HG03108 (cell line): ENCODE results near the gene CDH5.

Experiments
- ATAC-seq: cut with Tn5 transposase; IDR thresholded peaks from one replicate; pipeline ENCODE4 v1.9.1; 2021; ENCODE audit warnings: moderate library complexity; ENCODE audit not compliant: unreplicated experiment

Gene CDH5

DNA sequence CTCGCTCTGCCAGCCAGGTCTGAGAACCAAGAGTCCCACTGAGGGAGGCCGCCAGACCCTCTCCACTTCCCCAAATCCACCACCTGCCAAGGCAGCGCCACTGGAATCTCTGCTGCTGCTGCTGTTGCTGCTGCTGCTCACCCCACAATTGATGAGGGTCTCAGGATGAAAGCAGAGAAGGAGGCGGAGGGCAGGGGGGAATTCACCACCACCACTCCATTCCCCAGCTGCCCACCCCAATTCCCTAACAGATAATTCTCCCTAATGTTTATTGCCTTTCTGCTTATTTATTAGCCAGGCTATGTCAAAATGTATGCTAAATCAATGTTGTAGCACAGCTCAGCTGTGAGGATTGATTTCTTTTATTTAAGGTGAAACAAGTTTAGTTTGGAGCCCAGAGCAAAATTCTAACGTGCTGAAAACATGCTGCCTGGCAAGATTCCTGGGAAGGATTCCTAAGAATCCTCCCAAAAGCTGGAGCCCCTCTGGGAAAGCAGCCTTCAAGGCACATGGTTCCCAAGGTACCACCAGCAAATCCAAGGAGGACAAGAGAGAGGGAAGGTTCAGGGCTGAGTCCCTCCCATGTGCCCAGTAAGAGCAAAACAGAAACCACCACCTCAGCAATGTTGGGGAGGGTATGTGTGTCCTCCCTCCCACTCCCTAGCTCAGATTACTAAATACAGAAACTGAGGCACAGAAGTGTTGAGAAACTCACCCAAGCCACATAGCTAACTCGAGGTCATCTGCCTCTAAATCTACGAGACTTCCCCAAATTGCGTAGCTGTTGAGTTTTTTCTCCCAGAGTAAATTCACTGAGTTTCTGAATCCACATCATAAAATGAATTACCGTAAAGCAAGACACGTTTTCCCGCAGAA lies 12.2 kb upstream of the CDH5 start:
- no peak for ATAC-seq

DNA sequence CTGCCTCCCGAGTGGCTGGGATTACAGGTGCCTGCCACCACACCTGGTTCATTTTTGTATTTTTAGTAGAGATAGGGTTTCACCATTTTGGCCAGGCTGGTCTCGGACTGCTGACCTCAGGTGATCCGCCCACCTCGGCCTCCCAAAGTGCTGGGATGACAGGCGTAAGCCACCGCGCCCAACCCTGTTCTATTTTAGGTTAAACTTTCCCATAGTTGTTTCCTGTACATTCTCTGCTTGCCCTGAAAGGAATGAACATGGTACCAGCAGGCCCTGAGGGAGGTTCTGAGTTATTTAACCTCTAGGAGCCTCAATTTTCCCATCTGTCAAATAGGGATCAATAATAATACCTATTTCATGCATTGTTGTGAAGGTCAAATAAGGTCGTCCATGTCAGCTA lies 11.0 kb upstream of the CDH5 start:
- no peak for ATAC-seq

DNA sequence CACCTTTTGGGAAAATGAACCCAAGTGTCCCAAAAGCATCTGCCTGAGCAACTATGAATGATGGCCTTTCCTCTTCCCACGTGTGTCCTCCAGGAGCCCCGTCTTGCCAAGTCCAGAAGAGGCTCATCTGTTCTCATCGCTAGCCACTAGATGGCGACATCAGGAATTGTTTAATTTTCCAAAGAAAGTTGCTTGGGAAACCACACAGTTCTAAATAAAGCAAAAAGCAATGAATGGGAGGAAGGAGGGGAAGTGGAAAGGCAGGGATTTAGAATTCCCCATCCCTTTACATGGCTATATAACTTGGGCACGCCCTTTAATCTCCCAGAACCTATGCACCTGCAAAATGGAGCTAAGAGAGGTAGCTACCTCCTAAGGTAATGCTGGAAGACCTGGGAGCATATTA lies 9.0 kb upstream of the CDH5 start:
- ATAC-seq: no peak

DNA sequence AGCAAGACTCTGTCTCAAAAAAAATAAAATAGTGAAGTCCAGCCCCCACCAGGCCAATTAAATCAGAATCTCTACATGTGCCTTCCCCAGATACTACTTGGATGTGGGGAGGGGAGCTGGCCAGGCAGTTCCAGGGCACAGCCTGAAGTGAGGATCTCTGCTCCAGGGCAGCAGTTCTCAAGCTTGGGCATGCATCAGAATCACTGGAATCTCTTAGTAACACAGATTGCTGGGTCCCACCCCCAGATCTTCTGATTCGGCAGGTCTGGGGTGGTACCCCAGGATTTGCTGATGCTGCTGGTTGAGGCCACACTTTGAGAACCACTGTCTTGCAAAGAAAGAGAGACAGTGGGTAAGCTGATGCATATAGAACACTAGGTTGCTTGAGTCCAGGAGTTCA lies 8.3 kb upstream of the CDH5 start:
- ATAC-seq: no peak

DNA sequence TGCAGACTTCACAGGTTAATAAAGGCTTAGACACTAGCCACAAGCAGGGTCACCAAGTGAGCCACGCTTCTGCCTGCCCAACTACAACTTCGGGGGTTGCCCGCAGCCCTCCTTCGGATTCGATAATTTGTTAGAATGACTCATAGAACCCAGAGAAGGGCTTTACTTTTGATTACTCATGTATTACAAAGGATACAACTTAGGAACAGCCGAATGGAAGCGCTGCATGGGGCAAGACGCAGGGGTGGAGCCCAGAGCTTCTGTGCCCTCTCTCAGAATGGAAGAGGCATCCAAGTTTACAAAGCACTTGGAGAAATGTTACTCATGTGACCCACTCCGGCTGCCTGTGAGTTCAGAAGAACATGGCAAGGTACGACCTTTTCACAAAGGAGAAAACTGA lies 7.5 kb upstream of the CDH5 start:
- no peak for ATAC-seq

DNA sequence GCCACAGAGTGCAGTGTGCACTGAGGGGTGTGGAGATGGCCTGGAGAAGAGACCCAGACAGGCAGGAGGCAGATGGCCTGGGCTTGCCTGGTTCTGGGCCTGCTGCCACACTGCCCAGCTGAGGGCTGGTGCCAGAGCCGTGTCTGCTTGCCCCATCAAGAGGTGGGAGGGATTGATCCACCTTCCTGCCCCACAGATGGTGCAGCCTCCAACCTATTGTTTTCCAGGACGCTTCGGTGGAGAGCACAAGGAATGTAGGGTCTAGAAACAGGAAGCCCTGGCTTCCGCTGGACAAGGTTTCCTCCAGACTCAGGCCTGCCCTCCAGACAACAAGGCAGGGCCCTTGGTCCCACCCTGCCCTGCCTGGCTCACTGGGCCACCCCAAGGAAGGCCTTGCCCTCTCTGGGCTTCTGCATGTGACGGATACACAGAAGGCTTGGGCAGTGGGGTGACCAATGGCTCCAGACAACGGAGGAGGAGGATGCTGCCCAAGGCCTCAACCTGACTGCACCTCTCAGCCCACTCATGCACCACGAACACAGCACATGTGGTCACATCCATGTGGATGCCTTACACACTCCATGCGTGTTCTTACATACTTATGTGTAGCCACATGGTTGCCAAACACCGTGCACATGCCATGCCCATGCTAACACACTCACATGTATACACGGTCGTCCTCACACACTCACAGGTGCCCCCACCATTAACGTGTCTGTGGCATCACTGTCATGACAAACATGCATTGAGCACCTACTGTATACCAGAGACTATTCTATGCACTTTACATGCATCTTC lies 6.5 kb upstream of the CDH5 start:
- ATAC-seq: no peak

DNA sequence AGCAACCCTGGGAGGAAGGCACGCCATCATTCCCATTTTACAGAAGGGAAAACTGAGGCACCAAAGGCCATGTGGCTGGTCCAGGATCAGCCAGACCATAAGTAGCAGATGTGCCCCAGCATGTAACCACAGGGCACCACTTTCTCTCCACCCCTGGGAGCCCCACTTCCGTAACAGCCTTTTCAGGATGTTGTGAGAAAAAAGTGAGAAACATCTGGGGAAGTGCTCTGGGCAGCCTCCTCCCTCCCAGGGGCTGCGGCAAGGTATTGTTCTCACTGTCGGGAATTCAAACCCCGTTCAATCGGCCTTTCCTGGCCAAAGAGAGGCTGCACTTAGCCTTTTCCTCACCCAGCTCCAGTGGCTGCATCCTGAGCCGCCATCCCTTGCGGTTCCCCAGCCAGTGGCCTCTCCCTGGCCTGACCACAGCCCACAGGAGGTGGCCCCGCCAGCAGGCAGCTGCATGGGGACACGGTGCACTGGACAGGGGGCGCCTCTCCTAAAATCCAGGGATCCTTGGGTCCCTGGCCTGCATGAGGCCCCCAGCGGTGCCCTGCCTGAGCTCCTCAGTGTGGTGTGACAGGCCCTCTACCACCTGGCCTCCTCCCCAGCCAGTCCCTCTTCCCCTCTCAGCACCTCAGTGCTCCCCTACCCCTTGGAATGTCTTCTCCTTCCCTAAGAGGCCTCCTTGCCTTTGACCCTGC lies 5.7 kb upstream of the CDH5 start:
- ATAC-seq: no peak

DNA sequence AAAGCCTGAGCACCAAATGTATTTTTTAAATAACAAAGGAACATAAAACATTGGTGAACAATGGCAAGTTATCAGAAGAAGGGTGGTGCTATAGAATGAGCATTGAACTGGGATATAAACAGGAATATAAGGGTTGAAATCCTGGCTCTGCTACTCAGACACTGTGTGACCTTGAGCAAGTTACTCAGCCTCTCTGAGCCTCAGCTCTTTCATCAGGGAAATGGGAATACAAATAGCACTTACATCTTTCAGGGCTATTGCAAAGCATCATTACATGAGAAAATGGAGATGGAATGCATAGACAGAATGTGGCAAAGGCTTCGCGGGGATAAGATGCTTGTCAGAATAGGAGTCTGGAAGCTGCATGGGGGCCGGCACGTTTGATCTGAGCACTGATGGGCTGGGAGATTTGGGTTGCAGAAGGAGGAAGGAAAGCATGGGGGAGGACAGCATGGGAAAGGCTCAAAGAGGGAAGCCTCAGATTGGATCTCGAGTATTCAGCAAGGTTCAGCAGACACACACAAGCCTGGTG lies 4.8 kb upstream of the CDH5 start:
- ATAC-seq: no peak

DNA sequence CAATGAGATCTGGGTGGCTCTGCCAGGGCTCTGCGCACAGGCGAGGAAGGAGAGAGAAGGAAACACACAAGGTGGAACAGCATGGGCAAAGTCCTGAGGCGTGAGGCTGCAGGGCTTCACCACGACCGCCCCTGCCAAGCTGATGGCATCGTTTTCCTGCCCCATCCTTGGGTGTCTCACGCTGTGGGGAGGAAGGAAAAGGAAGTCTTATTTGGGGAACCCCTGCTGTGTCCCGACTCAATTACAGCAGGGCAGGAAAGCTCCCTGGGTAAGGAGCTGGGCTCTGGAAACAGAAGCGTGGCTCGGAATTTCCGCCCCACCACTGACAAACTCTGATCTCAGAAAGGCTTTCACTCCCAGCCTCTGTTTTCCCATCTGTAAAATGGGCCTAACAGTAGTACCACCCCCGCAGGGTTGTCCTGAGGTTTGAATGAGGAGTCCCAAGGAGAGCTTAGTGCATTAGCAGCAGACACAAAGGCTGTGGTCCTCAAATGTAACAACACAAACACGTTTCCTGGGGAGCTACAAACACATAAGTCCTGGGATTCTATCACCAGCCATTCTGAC lies 3.2 kb upstream of the CDH5 start:
- no peak for ATAC-seq

DNA sequence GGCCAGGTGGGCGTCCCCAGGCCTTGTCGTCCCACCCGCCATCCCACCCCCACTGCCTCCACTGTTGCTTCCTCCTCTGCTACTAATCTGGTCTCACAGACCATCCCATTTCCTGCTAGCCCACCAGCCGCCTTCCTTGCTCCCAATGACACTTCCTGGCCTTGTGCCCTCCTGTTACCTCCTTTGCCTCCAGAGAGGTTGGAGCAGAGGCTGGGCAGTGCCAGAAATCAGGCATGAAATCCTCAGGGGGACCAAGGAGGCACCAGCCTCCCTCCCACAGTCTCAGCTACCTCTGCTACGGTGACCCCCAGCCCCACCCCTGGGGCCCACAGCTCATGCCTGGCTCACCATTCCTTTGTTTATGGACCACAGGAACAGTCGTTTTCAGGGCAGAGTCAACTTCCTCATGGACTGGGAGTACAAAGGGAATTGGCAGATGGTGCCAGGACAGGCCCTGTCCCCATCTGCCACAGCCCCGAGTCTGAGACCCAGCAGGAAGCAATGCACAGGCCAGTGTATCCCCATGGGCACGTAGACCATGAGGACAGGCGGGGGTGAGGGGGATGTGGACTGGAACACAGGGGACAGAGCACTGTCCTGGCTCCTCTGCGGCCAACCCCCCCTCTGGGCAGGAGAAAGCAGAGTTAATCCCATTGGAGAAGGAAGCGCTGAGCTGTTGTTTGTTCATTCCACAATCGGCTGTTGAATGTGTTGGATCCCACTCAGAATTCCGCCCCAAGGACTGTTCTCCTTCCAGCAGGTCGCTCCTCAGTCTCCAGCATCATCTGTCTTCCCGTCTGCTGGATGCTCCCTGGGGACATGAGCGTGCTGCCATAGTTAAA lies 2.2 kb upstream of the CDH5 start:
- ATAC-seq: no peak

DNA sequence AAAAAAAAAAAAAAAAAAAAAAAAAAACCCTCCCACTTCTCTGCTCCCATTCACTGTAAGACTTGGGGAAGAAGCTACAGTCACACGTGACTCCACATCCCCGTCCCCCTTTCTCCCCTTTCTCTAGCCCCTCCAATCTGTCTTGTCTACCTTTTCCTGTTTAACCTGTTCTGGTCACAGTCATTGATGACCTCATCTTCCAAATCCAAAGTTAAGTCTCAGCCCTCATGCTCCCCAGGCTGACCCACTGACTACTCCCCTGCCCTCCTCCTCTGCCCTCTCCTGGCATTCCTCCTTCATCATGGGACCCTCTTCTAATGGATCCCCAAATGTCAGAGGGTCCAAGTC lies 1.6 kb upstream of the CDH5 start:
- ATAC-seq: no peak

DNA sequence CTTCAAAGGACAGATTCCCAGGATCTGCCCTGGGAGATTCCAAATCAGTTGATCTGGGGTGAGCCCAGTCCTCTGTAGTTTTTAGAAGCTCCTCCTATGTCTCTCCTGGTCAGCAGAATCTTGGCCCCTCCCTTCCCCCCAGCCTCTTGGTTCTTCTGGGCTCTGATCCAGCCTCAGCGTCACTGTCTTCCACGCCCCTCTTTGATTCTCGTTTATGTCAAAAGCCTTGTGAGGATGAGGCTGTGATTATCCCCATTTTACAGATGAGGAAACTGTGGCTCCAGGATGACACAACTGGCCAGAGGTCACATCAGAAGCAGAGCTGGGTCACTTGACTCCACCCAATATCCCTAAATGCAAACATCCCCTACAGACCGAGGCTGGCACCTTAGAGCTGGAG lies 840 bp upstream of the CDH5 start:
- no peak for ATAC-seq

DNA sequence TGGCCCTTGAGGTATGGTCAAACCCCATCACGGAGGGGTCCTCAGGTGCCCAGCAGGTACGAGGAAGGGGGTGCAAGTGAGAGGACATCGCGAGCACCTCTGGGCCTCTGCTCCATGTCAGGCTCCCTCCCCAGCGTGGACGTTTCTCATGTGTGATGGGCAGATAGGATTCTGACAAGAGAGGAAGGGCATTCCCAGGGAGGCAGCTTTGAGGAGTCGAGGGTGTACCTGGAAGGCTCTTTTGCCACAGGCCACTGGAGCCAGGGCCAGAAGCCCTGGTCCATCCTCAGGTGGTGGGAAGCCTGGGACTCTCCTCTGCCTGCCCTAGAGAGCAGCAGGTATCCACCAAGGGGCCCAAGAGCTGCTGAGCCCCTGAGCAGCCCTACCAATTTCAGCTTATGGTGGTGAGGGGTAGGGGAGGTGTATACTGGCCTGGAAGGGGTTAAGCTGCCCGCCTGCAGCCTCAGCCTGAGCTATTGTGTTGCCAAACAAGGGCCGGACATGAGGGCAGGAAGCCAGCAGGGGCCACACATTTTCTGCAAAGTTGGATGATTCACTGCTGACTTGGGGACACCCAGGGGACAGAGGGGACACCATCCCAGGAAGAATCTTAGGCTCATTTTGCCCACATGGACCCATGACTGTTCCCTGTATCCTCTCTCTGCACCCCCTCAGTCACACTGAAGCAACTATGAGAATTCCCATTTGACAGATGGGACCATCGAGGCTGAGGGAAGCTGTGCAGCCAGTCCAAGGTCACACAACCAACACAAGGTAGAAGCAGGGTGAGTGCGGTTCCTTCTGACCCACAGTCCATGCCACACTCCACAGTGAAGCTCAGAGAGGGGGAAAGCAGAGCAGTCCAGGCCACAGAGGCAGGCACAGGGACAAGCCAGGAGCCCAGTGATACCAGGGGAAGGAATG lies 1.7 kb downstream of the CDH5 start:
- no peak for ATAC-seq

DNA sequence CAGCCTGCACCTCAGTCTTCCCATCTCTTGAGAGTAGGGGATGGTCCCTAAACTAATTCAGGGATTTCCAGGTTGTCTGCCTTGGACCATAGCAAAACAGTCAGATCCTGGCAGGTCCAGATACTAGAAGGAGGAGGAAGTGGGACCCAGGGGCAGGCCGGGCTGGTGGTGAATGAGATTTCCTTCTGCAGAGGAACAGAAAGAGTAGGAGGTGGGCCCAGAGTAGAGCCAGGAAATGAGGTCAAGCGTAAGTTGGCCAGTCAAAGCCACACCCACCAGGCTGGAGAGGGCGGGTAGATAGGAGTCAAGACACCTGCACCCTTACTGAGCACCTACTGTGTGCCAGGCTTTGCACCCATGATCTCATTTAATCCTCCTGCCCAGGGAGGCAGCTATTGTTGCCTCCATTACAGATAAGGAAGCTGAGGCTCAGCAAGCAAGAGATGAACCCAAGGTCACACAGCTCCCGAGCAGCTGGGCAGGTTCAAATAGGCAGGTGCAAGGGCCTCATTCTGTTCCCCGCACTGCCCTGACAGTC lies 2.6 kb downstream of the CDH5 start:
- no peak for ATAC-seq

DNA sequence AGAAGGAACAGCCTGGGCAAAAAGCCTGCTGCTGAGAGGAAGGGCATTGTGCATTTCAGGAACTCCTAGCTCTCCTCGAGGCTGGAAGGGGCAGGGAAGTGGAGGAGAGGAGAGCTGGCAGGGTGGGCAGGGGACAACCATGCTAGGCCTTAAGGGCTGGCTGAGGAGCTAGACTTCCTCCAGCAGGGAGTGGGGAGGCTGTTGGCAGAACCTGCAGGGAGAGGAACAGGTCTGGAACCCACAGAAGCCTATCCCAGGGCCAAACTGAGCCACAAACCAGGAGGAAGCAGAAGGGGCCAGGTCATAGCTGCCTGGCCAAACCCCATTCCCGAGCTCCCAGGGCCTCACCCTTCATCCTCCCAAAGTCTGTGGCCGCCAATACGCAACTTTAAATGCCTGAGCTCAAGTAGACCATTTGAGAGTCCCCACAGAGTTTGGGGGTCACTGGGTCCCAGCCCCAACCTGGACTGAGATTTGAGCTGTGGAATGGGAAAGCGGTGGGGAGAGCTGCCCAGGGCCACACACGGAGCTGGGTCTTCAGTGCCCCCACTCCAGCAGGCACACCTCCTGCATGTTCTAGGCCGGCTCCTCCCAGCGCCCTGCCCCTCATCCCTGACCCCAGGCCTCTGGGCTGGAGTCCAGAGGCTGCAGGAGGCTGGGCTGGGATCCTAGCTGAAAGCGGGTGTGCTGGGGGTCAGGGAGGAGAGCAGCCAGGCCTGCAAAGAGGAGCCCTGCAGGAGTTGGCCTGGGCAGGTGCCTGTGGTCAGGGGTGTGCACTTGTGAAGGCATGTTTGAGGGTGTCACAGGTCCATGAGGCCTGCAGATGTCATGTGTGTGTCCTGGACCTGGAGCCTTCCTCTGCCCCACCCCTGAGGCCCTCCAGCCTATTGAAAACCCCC lies 4.5 kb downstream of the CDH5 start:
- ATAC-seq: no peak

DNA sequence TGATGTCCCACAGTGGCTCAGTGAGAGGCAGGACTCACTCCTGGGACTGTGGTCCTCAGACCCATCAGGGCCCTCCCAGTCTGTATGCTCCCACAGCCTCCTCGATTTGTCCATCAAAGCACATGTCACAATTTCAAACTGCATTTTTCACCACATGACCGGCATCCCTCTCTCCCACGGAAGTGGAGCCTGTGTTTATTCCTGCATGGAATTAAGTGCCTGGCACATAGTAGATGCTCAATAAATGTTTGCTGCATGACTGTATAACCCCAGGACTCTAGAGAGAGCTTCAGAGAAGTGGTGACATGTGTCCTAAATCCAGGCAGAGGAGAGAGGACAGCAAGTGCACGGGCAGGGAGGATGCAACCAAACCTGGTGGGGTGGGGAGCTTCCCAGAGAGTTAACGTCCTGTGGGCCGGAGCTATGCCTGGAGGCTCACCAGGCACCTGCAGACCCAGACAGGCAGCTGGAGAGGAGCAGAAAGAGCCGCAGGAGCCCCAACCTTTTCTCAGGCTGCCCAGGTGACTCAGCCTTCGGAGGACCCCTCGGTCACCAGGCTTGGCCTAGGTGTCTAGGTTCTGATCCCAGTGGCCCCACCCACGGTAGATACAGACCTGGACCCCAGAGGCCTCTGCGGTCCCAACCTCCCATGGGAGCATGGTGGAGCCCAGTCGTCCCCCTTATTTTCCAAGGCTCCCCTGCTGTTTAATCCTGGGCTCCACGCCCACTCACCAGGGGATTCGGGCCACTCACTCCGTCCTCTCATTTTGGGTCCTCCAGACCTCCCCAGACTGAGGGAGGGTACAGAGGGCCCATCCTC lies 5.8 kb downstream of the CDH5 start:
- no peak for ATAC-seq

DNA sequence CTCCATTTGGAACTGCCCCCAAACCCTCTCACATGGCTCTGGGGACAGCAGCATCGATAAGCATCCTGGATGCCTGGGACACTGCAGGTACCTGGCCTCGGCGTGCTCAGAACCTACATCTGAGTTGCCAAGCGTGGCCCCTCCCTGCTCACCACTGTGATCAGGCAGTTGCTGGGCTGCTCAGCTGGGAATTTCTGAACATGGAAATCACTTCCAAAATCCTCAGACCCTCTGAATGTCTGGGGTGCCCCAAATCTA lies 6.3 kb downstream of the CDH5 start:
- ATAC-seq: no peak
